Astrocyte (in vitro differentiated cells and primary cell): Measurements from ENCODE around the gene LAMC1.

Experiments
- EZH2 ChIP-seq: IDR thresholded peaks from 2 replicates; pipeline ENCODE4 v1.6.1; 2012; ENCODE audit warnings: mild to moderate bottlenecking, low read length, inconsistent platforms; ENCODE audit not compliant: insufficient read depth
- TF ChIP-seq, protein P1 (sequence below): IDR thresholded peaks from 2 replicates; pipeline ENCODE4 v1.5.1; 2011; ENCODE audit warnings: low read depth, mild to moderate bottlenecking, inconsistent platforms, low read length, moderate library complexity; ENCODE audit not compliant: insufficient read depth

DNA sequence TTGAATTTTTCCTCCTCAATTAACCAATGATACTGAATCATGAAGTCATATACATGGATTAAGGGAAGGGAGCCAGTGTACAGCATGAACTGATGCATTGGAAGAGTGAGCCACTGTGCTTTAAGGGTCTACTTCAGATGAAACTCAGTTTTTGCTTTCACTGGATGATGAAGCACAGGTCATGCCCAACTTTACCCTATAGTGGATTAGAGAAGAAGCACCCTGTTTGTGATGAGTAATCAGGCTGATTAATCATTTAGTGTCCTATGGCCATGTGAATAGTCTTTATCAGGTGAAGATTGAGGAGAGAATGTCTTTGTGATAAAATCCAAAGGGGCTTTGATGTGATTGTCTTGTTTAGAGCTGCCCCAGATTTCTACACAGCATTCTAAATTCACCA is 24.7 kb upstream of the LAMC1 start:
- TF ChIP-seq EZH2 = no peak
- TF ChIP-seq, protein P1, sequence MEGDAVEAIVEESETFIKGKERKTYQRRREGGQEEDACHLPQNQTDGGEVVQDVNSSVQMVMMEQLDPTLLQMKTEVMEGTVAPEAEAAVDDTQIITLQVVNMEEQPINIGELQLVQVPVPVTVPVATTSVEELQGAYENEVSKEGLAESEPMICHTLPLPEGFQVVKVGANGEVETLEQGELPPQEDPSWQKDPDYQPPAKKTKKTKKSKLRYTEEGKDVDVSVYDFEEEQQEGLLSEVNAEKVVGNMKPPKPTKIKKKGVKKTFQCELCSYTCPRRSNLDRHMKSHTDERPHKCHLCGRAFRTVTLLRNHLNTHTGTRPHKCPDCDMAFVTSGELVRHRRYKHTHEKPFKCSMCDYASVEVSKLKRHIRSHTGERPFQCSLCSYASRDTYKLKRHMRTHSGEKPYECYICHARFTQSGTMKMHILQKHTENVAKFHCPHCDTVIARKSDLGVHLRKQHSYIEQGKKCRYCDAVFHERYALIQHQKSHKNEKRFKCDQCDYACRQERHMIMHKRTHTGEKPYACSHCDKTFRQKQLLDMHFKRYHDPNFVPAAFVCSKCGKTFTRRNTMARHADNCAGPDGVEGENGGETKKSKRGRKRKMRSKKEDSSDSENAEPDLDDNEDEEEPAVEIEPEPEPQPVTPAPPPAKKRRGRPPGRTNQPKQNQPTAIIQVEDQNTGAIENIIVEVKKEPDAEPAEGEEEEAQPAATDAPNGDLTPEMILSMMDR = no peak
